ENCODE measurements around the gene CNTN4.

The CNTN4 gene

DNA sequence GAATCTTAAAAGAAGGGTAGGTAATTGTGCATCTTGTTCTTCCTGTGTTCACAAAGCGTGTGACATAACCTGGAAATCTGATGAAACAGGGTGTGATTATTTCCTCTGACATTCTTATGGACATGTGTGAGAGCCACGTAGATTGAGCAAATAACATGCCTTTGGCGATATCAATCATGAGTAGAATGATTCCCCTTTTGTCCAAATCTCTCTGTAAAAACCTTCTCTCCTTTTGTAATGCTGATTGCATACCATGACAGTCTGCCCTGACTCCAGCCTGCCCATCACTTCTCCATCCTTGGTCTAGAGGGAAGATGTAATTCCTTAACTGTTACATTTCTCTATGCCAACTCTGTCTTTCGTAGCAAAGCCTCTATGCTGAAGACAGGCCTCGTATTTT lies 896.5 kb downstream of the CNTN4 start:
- DNase-seq, result no peak

DNA sequence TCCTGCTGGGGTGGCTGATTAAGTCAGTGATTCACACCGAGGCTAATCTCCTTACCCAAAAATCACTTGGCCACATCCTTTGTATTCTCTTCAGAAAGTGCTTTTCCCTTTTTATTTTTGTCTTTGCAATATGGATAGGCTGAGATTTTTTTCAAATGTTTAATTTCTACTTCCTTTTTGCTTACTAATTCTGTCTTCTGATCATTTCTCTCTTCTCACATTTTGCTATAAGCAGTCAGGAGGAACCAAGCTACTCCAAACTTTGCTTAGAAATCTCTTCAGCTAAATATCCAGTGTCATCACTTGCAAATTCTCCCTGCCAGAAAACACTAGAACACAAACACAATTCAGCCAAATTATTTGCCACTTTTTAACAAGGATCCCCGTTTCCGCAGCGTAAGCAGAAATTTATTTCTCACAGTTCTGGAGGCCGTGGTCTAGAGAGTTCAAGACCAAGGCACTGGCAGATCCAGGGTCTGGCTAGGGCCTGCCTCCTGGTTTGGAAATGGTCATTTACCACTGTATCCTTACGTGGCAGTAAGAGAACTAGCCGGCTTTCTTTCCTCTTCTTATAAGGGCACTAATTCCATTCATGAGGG lies 906.6 kb downstream of the CNTN4 start:
- DNase-seq, result no peak

DNA sequence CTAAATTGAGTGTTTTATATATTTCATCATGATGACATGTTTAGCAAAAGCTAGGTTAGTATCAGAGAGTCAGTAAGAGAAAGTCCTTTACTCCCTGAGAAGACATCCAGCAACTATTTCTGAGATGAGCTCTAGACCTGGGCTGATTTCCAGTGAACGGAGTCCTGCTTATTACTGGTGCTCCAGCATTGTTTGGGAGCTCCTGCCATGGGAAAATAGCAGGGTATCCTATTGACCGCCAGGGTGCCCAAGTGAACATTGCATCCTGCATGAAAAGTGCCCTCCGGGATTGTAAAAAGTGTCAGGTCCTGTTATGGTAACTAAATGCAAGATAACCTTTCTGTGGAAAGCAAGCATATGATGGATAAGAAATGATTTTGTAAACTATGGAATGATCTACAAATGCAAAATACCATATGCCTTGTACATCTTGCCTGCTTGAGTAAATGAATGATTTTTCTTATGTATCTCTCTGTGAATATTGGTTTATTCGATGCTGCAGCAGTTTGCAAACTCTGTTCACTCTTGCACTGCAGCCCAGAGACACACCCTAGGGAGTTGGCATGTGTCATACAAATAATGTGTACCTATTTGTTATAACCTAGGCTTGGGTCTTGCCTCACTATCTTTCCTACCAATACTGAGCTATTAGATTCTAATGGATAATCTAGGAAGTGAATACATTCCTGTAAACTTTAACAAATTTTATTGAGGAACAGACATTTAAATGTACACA lies 914.8 kb downstream of the CNTN4 start:
- DNase-seq, result no peak

DNA sequence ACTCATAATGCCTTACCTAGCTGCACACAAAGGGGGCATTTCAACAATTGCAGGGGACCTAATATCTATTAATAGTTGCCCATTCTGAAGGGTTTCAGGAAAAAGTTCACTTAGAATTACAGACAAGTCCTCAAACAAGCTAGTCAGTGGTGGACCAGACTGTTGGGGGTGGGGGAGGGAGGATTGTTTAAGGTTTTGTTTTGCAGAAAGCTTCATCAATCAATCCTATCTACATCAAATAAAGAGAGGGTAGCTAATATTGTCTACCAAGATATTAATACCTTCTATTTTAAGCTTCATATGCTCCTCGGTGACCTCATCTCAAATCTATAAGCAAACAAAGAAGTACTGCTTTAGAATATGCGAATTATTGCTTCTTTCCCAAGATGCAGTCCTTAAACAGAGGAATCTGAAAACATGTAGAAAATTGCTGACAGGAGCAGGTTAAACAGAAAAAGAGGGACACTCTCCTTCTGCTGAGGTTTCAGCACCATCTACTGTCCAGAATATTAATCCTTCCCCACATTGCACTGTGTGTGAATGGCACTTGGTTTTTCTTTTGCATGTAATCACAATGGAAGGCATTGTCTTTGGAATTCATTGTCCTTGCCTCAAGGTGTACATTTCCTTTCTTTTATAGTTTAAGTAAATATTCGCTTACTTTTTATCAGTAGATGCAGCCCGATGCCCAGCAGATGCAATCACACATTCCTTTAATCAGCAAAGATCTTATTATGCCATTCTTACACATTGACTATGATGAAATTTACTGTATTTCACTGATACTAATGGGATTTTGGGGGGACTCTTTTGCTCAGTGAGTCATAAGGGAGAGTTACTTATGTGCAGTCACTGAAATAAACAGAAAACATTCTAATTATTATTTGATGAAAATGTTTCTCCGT lies 916.8 kb downstream of the CNTN4 start:
- DNase-seq, result no peak

DNA sequence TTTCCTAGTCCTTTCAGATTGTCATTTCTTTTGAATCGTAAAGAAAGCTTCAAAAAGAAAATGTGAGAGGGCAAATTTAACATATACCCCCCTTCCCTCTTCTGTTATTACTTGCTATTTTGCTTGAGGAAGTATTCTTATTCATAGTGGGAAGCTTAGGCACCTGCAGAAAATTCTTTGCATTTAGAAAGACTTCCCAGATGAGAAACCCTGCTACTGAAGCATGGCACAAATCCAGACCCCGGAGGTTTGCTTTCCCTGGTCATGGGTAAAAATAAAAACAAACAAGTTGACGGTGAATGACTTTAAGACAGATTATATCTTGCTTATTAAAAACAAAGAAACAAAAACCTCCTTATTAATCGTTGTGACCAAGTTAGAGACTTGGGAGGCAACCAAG lies 917.6 kb downstream of the CNTN4 start:
- no peak for DNase-seq

DNA sequence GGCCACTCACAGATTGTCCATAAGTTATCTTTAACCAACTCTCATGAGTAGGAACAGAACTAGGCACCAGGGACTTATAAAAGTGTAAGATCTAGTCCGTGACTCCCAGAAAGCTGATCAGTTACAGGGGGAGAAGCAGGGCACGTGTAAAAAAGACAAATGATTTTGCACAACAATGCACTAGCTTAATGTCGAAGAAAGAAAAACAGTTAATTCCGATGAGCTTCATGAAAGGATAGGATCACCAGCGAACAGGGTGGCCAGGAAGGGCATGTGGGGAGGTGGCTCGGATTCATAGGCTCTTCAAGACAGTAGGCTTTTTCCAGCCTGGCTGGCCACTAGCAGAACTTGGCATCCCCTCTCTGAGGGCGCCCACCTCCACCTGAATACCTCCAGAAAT lies 921.5 kb downstream of the CNTN4 start:
- DNase-seq, result no peak

DNA sequence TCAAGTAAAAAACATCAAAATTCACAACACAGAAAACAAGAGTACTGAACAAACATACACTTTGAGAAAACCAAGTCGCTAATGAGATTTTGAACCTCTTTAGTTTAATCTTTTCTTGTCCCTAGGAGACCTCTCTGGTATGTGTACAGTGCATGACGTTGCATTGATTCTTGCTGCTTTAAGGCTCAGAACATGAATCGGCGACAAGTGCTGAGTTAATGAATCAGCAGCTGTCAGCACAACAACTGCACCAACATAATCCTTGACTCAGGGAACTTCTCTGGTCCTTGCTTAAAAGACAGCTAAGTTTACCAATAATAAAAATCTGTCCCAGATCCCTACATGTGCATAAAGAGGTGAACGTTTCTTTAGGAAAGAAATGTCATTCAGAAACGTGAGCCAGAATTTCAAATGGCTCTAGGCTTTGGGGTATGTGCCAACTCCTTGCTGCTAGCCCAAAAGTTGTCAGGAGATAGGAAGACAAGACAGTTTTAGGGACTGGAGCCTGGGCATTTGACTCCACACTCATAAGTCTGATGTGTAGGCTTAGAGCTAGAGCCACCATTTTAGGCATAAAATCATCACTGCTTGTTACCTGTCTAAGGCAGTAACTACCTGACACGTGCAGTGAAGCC lies 924.6 kb downstream of the CNTN4 start:
- DNase-seq, result no peak

DNA sequence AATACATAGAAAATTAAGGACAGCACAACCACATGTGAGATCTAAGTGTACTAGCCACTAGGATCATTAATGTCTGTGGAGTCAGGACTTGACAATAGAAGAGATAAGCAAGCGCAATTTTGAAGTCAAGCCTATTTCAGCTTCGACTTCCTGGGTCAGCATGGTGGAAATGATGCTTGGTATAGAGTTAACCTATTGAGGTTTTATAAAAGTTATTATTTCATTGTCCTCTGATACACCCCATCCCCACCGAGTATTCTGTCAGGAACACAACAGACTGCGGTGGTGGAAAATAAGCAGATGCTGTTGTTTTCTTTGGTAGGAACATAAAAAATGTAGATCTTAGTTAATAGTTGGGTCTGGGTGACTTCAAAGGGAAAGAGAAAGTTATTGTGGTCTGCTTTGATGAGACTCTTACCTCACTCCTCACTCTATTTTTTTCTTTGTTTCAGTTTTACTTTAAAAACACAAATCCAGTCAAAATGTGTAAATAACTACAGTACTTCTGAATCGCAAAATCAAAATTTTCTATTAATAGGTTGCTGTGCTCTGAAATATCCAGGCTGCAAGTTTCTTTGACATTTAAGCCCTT lies 929.4 kb downstream of the CNTN4 start:
- no peak for DNase-seq

DNA sequence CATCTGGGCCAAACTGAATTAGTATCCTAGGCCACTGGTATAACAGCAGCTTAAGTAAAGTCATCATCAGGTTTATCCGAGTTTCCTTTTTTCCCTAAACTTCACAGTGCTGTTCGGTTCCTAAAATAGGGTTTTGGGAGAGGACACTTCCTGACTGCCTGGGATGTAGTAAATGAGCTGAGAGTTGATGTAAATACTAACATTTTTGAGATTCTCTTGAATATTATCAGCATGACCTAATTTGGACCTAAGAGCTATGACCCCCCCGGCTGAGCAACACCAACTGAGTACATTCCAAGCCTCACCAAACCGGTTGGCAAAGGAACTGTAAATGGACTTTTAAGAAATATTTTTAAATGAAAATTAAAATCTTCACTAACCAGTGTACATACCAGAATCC lies 932.7 kb downstream of the CNTN4 start:
- DNase-seq, result no peak

DNA sequence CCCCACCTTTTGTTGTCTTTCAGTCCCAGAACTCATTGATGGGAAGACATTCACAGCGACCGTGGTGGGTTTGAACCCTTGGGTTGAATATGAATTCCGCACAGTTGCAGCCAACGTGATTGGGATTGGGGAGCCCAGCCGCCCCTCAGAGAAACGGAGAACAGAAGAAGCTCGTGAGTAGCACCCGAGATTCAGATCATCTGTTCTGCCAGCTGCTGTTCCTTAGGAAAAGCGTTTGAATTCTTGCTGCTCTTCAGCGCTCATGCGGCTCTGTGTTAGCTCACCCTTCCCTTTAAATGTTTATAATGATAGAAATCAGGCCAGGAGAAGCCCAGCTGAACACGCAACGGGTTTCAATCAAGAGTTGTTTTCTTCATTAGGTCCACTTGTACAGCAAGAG lies 938.5 kb downstream of the CNTN4 start:
- DNase-seq, result no peak

DNA sequence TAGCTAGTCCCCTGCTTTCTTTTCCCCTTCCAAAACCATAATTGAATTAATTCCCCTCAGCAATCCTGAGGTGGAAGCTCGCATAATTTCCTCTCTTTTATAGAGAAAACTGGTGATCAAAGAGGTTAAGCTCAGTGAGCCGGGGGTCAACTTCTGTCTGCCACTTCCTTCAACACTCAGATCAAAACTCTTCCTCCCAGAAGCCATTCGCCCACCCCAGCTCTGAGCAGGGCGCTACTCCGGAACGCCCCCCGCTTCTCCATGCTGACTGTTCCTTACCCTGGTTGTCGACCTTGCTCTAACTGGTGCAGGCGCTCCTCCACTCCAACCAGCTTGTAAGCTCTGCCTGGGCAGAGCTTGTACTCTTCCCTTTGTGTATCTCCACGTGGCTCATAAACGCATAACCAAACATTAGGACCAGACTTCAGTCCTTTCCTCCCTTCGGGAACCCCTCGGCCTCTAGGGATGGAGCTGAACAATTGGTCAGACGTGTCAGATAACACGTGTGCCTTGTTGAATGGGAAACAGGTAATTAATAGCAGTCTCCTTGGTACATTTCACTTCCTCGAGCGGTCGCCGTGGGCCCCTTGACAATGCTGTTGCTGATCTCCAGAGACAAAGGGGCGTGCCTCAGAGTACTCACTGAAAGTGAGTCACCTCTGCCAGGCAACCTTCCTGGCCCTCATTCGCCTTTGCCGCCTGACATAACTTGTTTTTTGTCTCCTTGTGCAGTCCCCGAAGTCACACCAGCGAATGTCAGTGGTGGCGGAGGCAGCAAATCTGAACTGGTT lies 939.7 kb downstream of the CNTN4 start:
- no peak for DNase-seq

DNA sequence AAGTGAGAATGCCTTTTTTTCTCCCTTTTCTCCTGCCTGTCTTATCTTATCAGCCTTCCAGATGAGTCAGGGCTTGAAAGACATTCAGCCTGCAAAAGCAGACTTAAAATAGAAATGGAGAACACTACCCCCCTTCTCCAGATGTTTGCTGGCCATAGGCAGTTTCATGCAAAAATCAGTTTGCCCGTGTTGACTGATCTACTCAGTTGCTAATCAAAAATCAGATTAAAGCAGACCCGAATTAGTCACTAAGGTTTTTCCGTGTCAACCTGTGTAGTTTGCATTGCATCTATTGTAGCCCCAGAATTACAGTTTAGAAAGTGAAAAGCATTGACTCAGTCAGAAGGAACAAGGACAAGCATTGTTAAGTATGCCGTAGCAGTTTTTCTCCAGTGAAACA lies 955.3 kb downstream of the CNTN4 start:
- DNase-seq, result no peak

DNA sequence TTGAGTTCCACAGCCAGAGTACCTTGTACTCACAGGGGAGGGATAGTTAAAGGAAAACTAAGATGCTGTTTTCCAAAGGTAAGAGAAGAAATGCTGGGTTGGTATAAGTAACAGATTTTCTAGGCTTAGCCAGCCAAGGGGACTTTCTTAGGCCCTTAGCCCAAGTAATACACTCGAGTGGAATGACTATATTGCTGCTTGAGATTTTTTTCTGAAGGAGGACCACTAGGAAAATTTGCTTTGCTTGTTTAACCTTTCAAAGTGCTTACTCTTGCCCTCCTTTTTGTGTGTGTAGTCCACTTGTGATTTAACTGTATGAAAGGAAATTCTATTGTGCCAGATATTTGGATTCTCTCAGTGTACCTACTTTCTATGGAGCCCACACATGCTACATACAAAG lies 961.0 kb downstream of the CNTN4 start:
- DNase-seq, result no peak

DNA sequence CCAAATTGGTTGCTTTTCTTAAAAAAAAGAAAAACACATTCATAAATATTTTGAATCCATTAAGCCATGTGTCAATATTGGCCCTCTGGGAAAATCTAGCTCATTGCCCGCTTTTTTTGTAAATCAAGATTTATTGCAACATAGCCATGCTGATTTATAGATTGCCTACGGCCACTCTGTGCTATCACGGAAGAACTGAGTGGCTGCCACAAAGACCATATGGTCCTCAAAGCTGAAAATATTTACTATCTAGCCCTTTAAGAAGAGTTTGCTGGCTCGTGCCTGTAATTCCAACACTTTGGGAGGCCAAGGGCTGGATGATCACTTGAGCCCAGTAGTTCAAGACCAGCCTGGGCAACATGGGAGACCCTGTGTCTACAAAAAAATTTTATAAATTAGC lies 965.6 kb downstream of the CNTN4 start:
- DNase-seq, result no peak

DNA sequence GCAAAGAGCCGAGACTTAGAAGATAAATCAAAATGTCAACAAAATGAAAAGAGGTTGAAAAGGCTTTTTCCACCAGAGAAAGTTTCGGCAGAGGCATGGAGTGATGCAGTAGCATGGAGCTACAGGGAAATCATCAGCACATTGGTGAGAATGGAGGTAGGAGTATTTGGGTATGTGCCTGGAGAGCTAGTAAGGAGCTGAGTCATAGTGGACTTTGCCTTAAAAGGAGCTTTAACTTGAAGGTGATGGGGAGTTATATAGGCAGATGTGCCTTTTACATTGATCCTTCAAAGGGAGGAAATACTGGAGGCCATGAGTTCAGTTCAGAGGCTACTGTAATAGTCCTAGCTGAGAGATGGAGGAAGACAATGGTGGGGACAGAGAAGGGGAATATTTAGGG lies 967.2 kb downstream of the CNTN4 start:
- DNase-seq, result no peak

DNA sequence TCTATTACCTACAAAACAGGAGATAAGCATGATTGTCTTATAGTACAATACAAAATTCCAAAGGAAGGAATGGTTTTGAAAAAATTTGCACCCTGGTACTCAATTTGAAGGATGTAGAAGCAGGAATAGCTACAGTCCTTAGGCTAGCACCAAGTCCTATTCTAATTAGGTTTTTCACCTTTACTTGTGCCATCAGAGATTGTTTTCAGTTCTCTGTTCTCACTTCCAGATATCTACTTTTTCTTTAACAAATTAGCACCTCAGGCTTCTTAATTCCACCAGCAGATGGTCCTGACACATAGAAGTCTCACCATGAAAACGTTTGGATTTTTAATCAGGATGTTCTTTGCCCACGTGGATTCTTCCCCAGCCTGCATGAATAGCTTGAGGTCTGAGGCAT lies 967.7 kb downstream of the CNTN4 start:
- DNase-seq, result no peak

DNA sequence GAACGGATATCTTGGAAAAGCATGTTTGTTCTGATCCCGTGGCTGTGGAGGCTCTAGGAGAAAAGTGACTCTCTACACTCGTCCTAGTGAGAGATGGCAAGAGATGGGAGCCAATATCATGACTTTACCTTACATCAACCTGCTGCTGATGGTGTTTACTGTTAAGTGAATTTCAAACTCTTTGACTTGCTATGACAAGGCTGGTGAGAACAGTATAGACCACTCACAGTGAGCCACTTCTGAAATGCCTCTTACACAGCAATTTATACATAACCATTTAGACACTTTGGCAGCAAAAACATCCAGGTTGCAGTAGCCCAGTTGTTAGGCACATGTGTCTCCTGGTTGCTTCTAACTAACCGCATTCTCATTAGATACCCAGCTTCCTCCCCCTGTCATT lies 968.2 kb downstream of the CNTN4 start:
- no peak for DNase-seq

DNA sequence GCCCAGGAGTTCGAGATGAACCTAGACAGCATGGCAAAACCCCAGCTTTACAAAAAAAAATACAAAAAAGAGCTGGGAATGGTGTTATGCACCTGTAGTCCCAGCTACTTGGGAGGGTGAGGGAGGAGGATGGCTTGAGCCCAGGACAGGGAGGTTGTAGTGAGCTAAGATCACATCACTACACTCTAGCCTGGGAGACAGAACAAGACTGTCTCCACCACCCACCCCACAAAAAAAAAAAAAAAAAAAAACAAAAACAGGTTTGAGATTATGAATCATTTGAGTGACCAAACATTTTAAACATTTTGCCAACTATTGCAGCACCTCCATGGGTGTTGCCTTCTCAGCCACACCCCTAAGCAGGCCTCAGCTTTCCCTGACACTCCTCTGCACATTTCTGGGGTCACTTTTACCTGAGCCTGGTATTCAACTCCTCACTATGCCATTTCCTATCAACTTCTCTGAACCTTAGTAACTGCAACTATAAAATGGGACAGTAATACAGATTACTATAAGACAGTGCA lies 969.8 kb downstream of the CNTN4 start:
- DNase-seq, result no peak

DNA sequence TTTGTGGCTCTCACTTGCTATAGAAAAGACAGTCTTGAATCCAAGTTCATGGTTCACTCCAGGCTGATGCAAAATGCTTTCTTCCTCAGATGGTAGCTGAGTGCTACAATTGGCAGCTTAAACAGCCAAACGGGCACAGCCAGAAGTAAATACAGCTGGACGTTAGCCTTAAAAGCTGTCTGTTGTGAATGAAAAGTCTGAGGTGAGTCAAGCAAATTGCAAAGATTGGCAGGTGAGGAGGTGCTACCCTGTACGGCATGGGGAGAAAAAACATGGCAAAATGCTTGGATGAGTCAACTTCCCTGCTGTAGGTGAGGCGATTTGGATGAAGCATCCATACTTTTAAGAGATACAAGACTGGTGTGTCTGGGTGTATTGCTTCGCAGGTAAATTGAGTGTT lies 971.1 kb downstream of the CNTN4 start:
- no peak for DNase-seq

DNA sequence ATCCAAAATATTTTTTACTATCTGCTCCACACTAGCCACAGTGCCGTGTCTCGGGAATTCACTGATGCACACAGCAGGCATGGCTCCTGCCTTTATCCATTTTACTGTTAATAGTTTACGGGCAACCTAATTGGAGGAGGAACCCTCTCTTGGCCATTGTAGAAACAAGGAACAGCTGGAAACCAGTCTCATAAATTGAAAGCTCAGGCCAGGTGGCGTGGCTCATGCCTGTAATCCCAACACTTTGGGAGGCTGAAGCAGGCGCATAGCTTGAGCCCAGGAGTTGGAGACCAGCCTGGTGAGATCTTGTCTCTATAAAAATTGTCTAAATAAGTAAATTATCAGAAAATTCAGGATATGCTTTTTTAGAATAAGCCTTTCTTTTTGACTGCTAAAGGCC lies 972.5 kb downstream of the CNTN4 start:
- no peak for DNase-seq

DNA sequence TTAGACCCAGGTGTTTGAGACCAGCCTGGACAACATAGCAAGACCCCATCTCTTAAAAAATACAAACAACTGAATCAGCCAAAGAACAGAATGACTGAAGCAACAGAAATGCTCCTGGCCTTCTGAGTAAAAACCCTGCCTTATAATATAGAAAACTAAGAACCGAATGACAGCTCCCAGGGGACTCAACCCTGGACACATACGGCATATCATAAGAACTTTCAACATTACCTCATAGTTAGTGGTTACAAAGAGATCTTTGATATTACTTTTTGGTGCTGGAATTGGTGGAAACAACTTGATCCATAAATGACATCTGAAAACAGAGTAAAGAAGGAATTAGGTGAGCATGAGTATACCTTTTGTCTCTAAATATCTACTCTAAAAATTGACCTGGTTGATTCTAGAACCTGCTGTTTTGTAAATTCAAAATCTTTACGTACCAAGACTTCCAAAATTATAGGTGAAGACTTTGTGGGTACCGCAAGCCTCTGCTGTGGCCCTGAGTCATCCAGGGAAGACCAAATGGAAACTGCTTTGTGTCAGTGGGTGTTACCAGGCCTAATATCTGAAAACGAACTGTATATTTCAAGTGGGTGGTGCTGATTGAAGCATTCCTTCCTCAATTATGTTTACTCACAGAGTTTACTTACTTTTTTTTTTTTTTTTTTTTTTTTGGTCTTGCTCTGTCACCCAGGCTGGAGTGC lies 976.0 kb downstream of the CNTN4 start:
- no peak for DNase-seq
